CMK (cell line): ENCODE data around the gene WRAP53.
"Not testable (repeated sequence)": the region's sequence is repeated elsewhere in the genome, so short reads cannot be mapped to it uniquely, and the experiment has no call there.

Experiments used
- DNase-seq: peaks from one replicate; pipeline ENCODE4 v3.0.0-alpha.2; 2010; ENCODE audit warnings: low read depth

WRAP53 gene

GRCh38 chr17:7687908-7688807, at the start of gene WRAP53:
WRAP53 (plus strand) TSS chr17:7688477; CDS start chr17:7688649, 172 bp downstream.
- DNase-seq: peak; percentile 63

- DNase-seq: no peak
These were observed 47.5 kb upstream of the WRAP53 start for GRCh38 chr17:7640783-7641182.

GRCh38 chr17:7641635-7642034, 46.6 kb upstream of the WRAP53 start:
- not testable (repeated sequence) for DNase-seq

GRCh38 chr17:7644775-7645174, 43.5 kb upstream of the WRAP53 start:
- no peak for DNase-seq

- DNase-seq: no peak
These were observed 41.8 kb upstream of the WRAP53 start for GRCh38 chr17:7646457-7646856.

- no peak for DNase-seq
These were observed 41.3 kb upstream of the WRAP53 start for GRCh38 chr17:7647018-7647417.

- no peak for DNase-seq
These were observed 37.7 kb upstream of the WRAP53 start, which contains the start of gene ATP1B2 for GRCh38 chr17:7650509-7651096. ATP1B2 (plus strand) TSS chr17:7650926; CDS start chr17:7651519, 593 bp downstream.

GRCh38 chr17:7651097-7651664, 37.1 kb upstream of the WRAP53 start:
- no peak for DNase-seq

GRCh38 chr17:7651665-7652387, 36.5 kb upstream of the WRAP53 start:
- no peak for DNase-seq

- DNase-seq: no peak
These were observed 35.6 kb upstream of the WRAP53 start for GRCh38 chr17:7652388-7653356.

GRCh38 chr17:7654832-7655540, 33.3 kb upstream of the WRAP53 start:
- DNase-seq: no peak

- DNase-seq: no peak
These were observed 32.8 kb upstream of the WRAP53 start for GRCh38 chr17:7655541-7655840.

GRCh38 chr17:7656958-7657609, 31.2 kb upstream of the WRAP53 start:
- DNase-seq: no peak

- DNase-seq: no peak
These were observed 20.4 kb upstream of the WRAP53 start for GRCh38 chr17:7667656-7668406.

- no peak for DNase-seq
These were observed 19.8 kb upstream of the WRAP53 start for GRCh38 chr17:7668482-7668881.

- no peak for DNase-seq
These were observed 15.0 kb upstream of the WRAP53 start for GRCh38 chr17:7673239-7673638.

- DNase-seq: no peak
These were observed 13.3 kb upstream of the WRAP53 start for GRCh38 chr17:7674934-7675333.

- DNase-seq: no peak
These were observed 11.7 kb upstream of the WRAP53 start for GRCh38 chr17:7676533-7676932.

GRCh38 chr17:7677388-7678067, 10.7 kb upstream of the WRAP53 start:
- no peak for DNase-seq
